Retinal pigment epithelial cell (primary cell): ENCODE data around the gene ADAMTS14.

ENCODE experiments used
- DNase-seq: peaks from one replicate; pipeline ENCODE4 v3.0.0-alpha.2; 2010; ENCODE audit warnings: low read depth
- H3K4me3 ChIP-seq: 2 replicates; pipeline ENCODE4 v1.5.1; 2011; ENCODE audit warnings: mild to moderate bottlenecking, low read length, control low read depth, moderate library complexity
- CTCF ChIP-seq: conservative IDR thresholded peaks from 2 replicates; pipeline ENCODE4 v1.5.1; 2011; ENCODE audit warnings: low read depth, low read length, control low read depth, inconsistent platforms

ADAMTS14 gene

GRCh38 chr10:70652761-70653657, 19.3 kb upstream of the ADAMTS14 start:
- TF ChIP-seq CTCF, result no peak
- DNase-seq, result peak; percentile 88
- H3K4me3 ChIP-seq, result no peak overlapping the region

- DNase-seq, result no peak
- H3K4me3 ChIP-seq, result no peak overlapping the region
- TF ChIP-seq CTCF, result no peak
Measured at GRCh38 chr10:70655316-70655715, 17.0 kb upstream of the ADAMTS14 start.

- no peak for TF ChIP-seq CTCF
- peak; percentile 81 for DNase-seq
- H3K4me3 ChIP-seq, result no peak overlapping the region
Measured at GRCh38 chr10:70656489-70656888, 15.8 kb upstream of the ADAMTS14 start.

GRCh38 chr10:70657041-70657440, 15.3 kb upstream of the ADAMTS14 start:
- TF ChIP-seq CTCF, result no peak
- no peak overlapping the region for H3K4me3 ChIP-seq
- DNase-seq, result no peak

- no peak for DNase-seq
- no peak overlapping the region for H3K4me3 ChIP-seq
- TF ChIP-seq CTCF, result no peak
Measured at GRCh38 chr10:70658582-70659136, 13.6 kb upstream of the ADAMTS14 start.

- TF ChIP-seq CTCF, result no peak
- H3K4me3 ChIP-seq, result no peak overlapping the region
- no peak for DNase-seq
Measured at GRCh38 chr10:70659306-70659705, 13.0 kb upstream of the ADAMTS14 start.

GRCh38 chr10:70660722-70661121, 11.6 kb upstream of the ADAMTS14 start:
- TF ChIP-seq CTCF, result no peak
- DNase-seq, result no peak
- H3K4me3 ChIP-seq, result no peak overlapping the region
